GM18870 (cell line): ENCODE results near the gene FNDC3B.
"Not testable (repeated sequence)": the region's sequence is repeated elsewhere in the genome, so short reads cannot be mapped to it uniquely, and the experiment has no call there.

ENCODE experiments used
- ATAC-seq: cut with Tn5 transposase; IDR thresholded peaks from one replicate; pipeline ENCODE4 v1.9.1; 2021; ENCODE audit warnings: moderate library complexity; ENCODE audit not compliant: unreplicated experiment

Gene FNDC3B

GRCh38 chr3:172090035-172090434, 50.7 kb downstream of the FNDC3B start:
- no peak for ATAC-seq

GRCh38 chr3:172092658-172093057, 53.3 kb downstream of the FNDC3B start:
- no peak for ATAC-seq

GRCh38 chr3:172093581-172094443, 54.4 kb downstream of the FNDC3B start:
- ATAC-seq: not testable (repeated sequence)

- peak; percentile 95 for ATAC-seq
These were observed 55.5 kb downstream of the FNDC3B start for GRCh38 chr3:172094621-172095557.

- ATAC-seq: no peak
These were observed 57.6 kb downstream of the FNDC3B start for GRCh38 chr3:172096881-172097420.

- ATAC-seq: no peak
These were observed 58.2 kb downstream of the FNDC3B start for GRCh38 chr3:172097585-172097984.

- no peak for ATAC-seq
These were observed 59.5 kb downstream of the FNDC3B start for GRCh38 chr3:172098698-172099494.

GRCh38 chr3:172099495-172099808, 60.1 kb downstream of the FNDC3B start:
- ATAC-seq: no peak

- ATAC-seq: no peak
These were observed 61.1 kb downstream of the FNDC3B start for GRCh38 chr3:172100482-172100881.

GRCh38 chr3:172101107-172101506, 61.7 kb downstream of the FNDC3B start:
- ATAC-seq: peak; percentile 32

GRCh38 chr3:172102123-172102882, 62.9 kb downstream of the FNDC3B start:
- no peak for ATAC-seq

GRCh38 chr3:172102883-172103310, 63.5 kb downstream of the FNDC3B start:
- ATAC-seq: no peak

- no peak for ATAC-seq
These were observed 64.3 kb downstream of the FNDC3B start for GRCh38 chr3:172103724-172104123.

- no peak for ATAC-seq
These were observed 65.2 kb downstream of the FNDC3B start for GRCh38 chr3:172104471-172105072.

GRCh38 chr3:172106037-172106954, 66.9 kb downstream of the FNDC3B start:
- ATAC-seq: no peak

- ATAC-seq: peak; percentile 39
These were observed 67.6 kb downstream of the FNDC3B start for GRCh38 chr3:172106989-172107388.

- ATAC-seq: peak; percentile 90
These were observed 68.0 kb downstream of the FNDC3B start for GRCh38 chr3:172107403-172107802.

GRCh38 chr3:172110127-172110779, 70.9 kb downstream of the FNDC3B start:
- no peak for ATAC-seq
